Activated B cell treated with CpG ODN at 0.5 μM for 24 hours (primary cell): ENCODE results near the gene CTDSP2. TPM values are rescaled to one million over a fixed set of nuclear protein-coding genes. Genes with fewer than 3 reads are reported as not detected.
"Not testable (repeated sequence)": the region's sequence is repeated elsewhere in the genome, so short reads cannot be mapped to it uniquely, and the experiment has no call there.

ENCODE experiments used
- ATAC-seq: fragments of 200-7000 bp; cut with Tn5 transposase; one replicate; pipeline ENCODE4 v1.10.0; 2021; ENCODE audit warnings: low read depth, mild to moderate bottlenecking, moderate library complexity
- CTCF ChIA-PET: fragments of 350-600 bp; sonication (Branson Sonifier 250); formaldehyde crosslinking; loops from one replicate; lab custom pipeline; 2021; ENCODE audit warnings: antibody characterized with exemption; lab: Charles Lee
- POLR2A ChIA-PET: fragments of 350-600 bp; sonication (Branson Sonifier 250); formaldehyde crosslinking; loops from one replicate; lab custom pipeline; 2021; ENCODE audit warnings: antibody characterized with exemption; lab: Charles Lee
- DNase-seq: peaks from one replicate; pipeline ENCODE4 v3.0.0; 2022
- H3K27ac Mint-ChIP-seq: one replicate; pipeline ENCODE4 v1.8.0; 2020; ENCODE audit warnings: mixed read lengths
- H3K27me3 Mint-ChIP-seq: one replicate; pipeline ENCODE4 v1.8.0; 2021; ENCODE audit warnings: mixed read lengths
- H3K36me3 Mint-ChIP-seq: one replicate; pipeline ENCODE4 v1.8.0; 2021; ENCODE audit warnings: low read depth, mixed read lengths
- H3K4me1 Mint-ChIP-seq: one replicate; pipeline ENCODE4 v1.8.0; 2021; ENCODE audit warnings: mixed read lengths
- H3K4me3 Mint-ChIP-seq: one replicate; pipeline ENCODE4 v1.8.0; 2020; ENCODE audit warnings: mild to moderate bottlenecking, mixed read lengths
- H3K9me3 Mint-ChIP-seq: one replicate; pipeline ENCODE4 v1.8.0; 2020; ENCODE audit warnings: mixed read lengths
- intact Hi-C: fragments of 100-400 bp; cut with micrococcal nuclease; formaldehyde crosslinking; loops from one replicate; pipeline ENCODE4 v1.15.1; 2024
- total RNA-seq: library from RNA; stranded (reverse); gene quantifications from 2 replicates; pipeline ENCODE4 v1.2.3, GENCODE V29; 2022
- TF ChIP-seq, protein P1 (sequence below): fragments of 200-600 bp; IDR thresholded peaks from one replicate; pipeline ENCODE4 v1.8.0; 2022; ENCODE audit warnings: antibody characterized with exemption, mild to moderate bottlenecking

Gene CTDSP2
- total RNA-seq, 1 donor from 2014 or later: 81.5 TPM

DNA sequence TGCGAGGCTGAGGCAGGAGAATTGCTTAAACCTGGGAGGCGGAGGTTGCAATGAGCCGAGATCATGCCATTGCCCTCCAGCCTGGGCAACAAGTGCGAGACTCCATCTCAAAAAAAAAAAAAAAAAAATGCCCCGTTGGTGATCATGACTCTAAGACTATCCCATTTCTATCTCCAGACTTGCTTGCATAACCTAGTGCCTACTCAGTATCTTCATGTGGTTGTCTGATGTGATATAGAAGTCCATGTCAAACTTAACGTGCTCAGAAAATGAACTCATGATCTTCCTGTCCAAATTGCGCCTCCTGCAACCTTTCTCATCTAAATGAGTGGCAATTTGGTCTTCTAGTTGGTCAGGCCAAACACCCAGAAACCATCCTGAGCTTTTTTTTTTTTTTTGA lies 68.6 kb downstream of the CTDSP2 start:
- POLR2A ChIA-PET: interaction anchor here (1.5 kb wide), 1 partner anchor 22 kb away, joined by 5 read pairs; no protein-coding TSS in a partner anchor
- Mint-ChIP-seq H3K9me3 (no peaks in the 10 kb centered on the region), H3K4me3 (no peak overlapping the region), H3K27me3 (no peaks in the 10 kb centered on the region), H3K4me1 (peaks cover 11% of the 10 kb centered on the region), H3K27ac (no peak overlapping the region), H3K36me3 (peaks cover 4% of the 10 kb centered on the region)
- CTCF ChIA-PET: no interaction called here
- intact Hi-C loops: no loop called here
- TF ChIP-seq, protein P1, sequence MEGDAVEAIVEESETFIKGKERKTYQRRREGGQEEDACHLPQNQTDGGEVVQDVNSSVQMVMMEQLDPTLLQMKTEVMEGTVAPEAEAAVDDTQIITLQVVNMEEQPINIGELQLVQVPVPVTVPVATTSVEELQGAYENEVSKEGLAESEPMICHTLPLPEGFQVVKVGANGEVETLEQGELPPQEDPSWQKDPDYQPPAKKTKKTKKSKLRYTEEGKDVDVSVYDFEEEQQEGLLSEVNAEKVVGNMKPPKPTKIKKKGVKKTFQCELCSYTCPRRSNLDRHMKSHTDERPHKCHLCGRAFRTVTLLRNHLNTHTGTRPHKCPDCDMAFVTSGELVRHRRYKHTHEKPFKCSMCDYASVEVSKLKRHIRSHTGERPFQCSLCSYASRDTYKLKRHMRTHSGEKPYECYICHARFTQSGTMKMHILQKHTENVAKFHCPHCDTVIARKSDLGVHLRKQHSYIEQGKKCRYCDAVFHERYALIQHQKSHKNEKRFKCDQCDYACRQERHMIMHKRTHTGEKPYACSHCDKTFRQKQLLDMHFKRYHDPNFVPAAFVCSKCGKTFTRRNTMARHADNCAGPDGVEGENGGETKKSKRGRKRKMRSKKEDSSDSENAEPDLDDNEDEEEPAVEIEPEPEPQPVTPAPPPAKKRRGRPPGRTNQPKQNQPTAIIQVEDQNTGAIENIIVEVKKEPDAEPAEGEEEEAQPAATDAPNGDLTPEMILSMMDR: no peak
- ATAC-seq: no peak
- no peak for DNase-seq

DNA sequence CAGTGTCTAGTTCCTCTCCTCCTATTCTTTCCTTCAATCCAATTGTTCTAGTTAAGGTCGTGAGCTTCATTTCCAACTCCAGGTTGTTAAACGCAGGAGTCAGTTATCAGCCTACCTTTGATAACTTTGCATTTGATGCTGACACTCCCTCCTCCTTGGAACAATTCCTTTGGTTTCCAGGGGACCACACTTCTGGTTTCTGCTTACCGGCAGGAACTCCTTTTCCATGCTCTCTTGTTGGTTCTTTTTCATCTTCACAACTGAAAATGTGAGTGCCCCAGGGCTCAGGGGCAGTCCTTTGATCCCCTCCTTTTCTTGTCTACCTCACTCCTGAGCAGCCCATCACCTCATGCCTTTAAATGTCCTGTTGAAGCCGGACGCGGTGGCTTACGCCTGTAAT lies 69.2 kb downstream of the CTDSP2 start:
- TF ChIP-seq, protein P1: no peak
- Mint-ChIP-seq H3K27ac (no peak overlapping the region), H3K9me3 (no peaks in the 10 kb centered on the region), H3K27me3 (no peaks in the 10 kb centered on the region), H3K36me3 (no peaks in the 10 kb centered on the region), H3K4me1 (peaks cover 8% of the 10 kb centered on the region), H3K4me3 (no peak overlapping the region)
- ChIA-PET CTCF (interaction anchor here (1.2 kb wide), 1 partner anchor 11 kb away, joined by 3 read pairs; no protein-coding TSS in a partner anchor), POLR2A (interaction anchor here (1.5 kb wide), 1 partner anchor 21 kb away, joined by 5 read pairs; no protein-coding TSS in a partner anchor)
- DNase-seq: no peak
- ATAC-seq: no peak
- intact Hi-C loops: no loop called here

DNA sequence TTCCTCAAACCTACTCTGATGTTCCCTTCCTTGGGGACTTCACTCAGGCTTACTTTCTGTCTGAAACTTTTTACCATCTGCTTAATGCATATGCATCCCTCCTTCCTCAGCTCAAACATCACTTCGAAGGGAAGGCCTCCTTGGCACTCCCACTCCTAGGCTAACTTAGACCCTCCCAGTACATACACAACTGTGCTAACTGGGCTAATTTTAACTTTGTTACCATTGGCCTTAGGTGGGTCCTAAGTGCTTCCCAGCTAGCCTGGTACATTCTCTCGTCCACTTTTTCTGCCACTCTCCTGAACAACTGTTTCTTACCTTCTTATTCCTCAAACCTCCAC lies 70.3 kb downstream of the CTDSP2 start:
- Mint-ChIP-seq H3K27ac (no peak overlapping the region), H3K4me1 (peaks cover 11% of the 10 kb centered on the region), H3K36me3 (peaks cover 7% of the 10 kb centered on the region), H3K4me3 (no peak overlapping the region), H3K9me3 (no peaks in the 10 kb centered on the region), H3K27me3 (no peaks in the 10 kb centered on the region)
- no peak for ATAC-seq
- no peak for DNase-seq
- TF ChIP-seq, protein P1: no peak
- CTCF ChIA-PET: interaction anchor here (1.2 to 1.9 kb wide), 2 partner anchors 10 to 20 kb away, joined by 3 to 5 read pairs; no protein-coding TSS in a partner anchor
- POLR2A ChIA-PET: no interaction called here
- intact Hi-C loops: no loop called here

DNA sequence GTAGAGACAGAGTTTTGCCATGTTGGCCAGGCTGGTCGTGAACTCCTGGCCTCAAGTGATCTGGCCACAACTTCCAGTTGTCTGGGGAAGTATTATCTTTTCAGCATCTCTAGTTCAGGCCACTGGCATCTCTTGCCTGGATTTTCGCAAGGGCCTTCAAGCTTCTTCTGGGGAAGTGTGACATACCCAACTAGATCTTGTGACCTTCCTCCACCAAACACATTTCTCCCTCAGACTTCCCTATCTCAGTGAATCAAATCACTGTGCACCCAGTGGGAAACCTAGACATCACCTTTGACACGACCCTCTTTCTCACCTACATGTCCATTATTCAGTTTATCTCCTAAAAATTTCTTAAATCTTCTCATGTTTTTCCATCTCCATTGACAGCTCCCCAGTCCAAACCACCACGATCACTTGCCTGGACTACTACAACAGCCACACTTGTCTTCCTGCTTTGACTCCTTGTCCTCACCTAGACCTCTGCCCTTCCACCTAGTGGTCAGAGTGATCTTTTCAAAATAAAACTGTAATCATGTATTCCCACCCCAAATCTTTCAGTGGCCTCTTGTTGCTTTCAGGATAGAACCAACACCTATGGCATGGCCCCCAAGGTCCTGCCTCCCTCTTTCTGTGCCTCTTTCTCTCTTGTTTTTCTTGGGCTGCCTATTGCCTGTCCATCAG lies 70.8 kb downstream of the CTDSP2 start:
- no peaks in the 10 kb centered on the region for H3K9me3 Mint-ChIP-seq
- no peak overlapping the region for H3K27ac Mint-ChIP-seq
- CTCF ChIA-PET: interaction anchor here (1.9 kb wide), 1 partner anchor 19 kb away, joined by 5 read pairs; no protein-coding TSS in a partner anchor
- TF ChIP-seq, protein P1: no peak
- DNase-seq: no peak
- POLR2A ChIA-PET: interaction anchor here (0.6 to 0.7 kb wide), 2 partner anchors 19 to 40 kb away, joined by 4 to 8 read pairs; no protein-coding TSS in a partner anchor
- H3K36me3 Mint-ChIP-seq: peaks cover 7% of the 10 kb centered on the region
- H3K4me1 Mint-ChIP-seq: peaks cover 14% of the 10 kb centered on the region
- no peaks in the 10 kb centered on the region for H3K27me3 Mint-ChIP-seq
- intact Hi-C loops: no loop called here
- H3K4me3 Mint-ChIP-seq: no peak overlapping the region
- no peak for ATAC-seq

DNA sequence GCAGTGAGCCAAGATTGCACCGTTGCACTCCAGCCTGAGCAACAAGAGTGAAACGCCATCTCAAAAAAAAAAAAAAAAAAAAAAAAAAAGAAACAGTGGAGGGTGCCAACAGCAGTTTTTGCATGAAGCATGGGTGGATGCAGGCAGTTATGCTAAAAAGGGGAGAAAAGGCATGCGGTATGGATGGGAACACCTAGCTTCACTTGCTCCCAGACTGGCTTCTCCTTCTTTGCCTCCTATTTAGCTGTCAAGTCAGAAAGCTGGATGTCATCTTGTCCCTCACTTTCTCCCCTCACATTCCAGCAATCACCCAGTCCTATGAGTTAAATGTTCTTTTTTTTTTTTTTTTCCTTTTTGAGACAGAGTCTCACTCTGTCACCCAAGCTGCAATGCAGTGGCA lies 71.5 kb downstream of the CTDSP2 start:
- intact Hi-C loops: no loop called here
- H3K4me1 Mint-ChIP-seq: peaks cover 16% of the 10 kb centered on the region
- DNase-seq (no peak), ATAC-seq (no peak)
- H3K27me3 Mint-ChIP-seq: no peaks in the 10 kb centered on the region
- CTCF ChIA-PET: interaction anchor here (1.9 kb wide), 1 partner anchor 19 kb away, joined by 5 read pairs; no protein-coding TSS in a partner anchor
- POLR2A ChIA-PET: interaction anchor here (0.6 to 0.7 kb wide), 3 partner anchors 18 to 53 kb away, joined by 4 to 8 read pairs (median 8); no protein-coding TSS in a partner anchor
- no peak overlapping the region for H3K27ac Mint-ChIP-seq
- TF ChIP-seq, protein P1: no peak
- no peak overlapping the region for H3K4me3 Mint-ChIP-seq
- peaks cover 12% of the 10 kb centered on the region for H3K36me3 Mint-ChIP-seq
- no peaks in the 10 kb centered on the region for H3K9me3 Mint-ChIP-seq

DNA sequence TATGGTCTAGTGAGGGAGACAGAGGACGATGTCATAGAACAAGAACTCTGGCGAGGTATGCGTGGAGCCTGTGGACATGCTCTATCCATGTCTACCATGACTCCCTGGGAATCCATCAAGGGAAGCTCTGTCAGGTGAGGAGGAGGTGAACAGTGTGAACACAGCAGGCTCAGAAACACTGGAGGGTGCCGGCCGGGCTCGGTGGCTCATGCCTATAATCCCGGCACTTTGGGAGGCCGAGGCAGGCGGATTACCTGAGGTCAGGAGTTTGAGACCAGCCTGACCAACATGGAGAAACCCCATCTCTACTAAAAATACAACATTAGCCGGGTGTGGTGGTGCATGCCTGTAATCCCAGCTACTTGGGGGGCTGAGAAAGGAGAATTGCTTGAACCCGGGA lies 71.9 kb downstream of the CTDSP2 start:
- H3K27ac Mint-ChIP-seq, ATAC-seq, H3K4me3 Mint-ChIP-seq, intact Hi-C loops, DNase-seq, H3K27me3 Mint-ChIP-seq, H3K9me3 Mint-ChIP-seq: not testable (repeated sequence)
- POLR2A ChIA-PET: interaction anchor here (0.7 kb wide), 1 partner anchor 53 kb away, joined by 8 read pairs; no protein-coding TSS in a partner anchor
- Mint-ChIP-seq H3K36me3 (peaks cover 16% of the 10 kb centered on the region), H3K4me1 (peaks cover 18% of the 10 kb centered on the region)
- CTCF ChIA-PET: interaction anchor here (1.9 kb wide), 1 partner anchor 18 kb away, joined by 5 read pairs; no protein-coding TSS in a partner anchor
